GM23338 (cell line): ENCODE data around the gene B4GALNT4.

Experiments used
- CREB1 ChIP-seq: fragments of 250-450 bp; sonication (Bioruptor Pico); IDR thresholded peaks from 2 replicates; pipeline ENCODE4 v1.5.0; 2020; ENCODE audit warnings: low read depth, mild to moderate bottlenecking, moderate library complexity
- CTCF ChIP-seq, 2 experiments: fragments of 200-600 bp in 1 of 2; sonication (generic) in 1 of 2; conservative IDR thresholded peaks; 2 replicates each; pipeline versions ENCODE4 v1.5.1 to v1.6.1; 2016 to 2017; ENCODE audit warnings: antibody characterized with exemption in 2 of 2, low read depth in 2 of 2, mild to moderate bottlenecking in 2 of 2, moderate library complexity in 1 of 2
- EZH2 ChIP-seq: fragments of 200-600 bp; sonication (generic); IDR thresholded peaks from one replicate; pipeline ENCODE4 v1.8.0; 2017; ENCODE audit warnings: antibody characterized with exemption, mild to moderate bottlenecking, low read depth; ENCODE audit not compliant: unreplicated experiment
- EZH2phosphoT487 ChIP-seq: fragments of 200-600 bp; sonication (generic); IDR thresholded peaks from one replicate; pipeline ENCODE4 v1.8.1; 2018; ENCODE audit warnings: antibody characterized with exemption; ENCODE audit not compliant: unreplicated experiment
- JUNB ChIP-seq: IDR thresholded peaks from one replicate; pipeline ENCODE4 v1.6.1; 2016; ENCODE audit warnings: antibody characterized with exemption; ENCODE audit not compliant: unreplicated experiment
- POLR2AphosphoS5 ChIP-seq: IDR thresholded peaks from 2 replicates; pipeline ENCODE4 v1.6.1; 2016; ENCODE audit warnings: antibody characterized with exemption, low read depth
- REST ChIP-seq: IDR thresholded peaks from one replicate; pipeline ENCODE4 v1.6.1; 2018; ENCODE audit warnings: antibody characterized with exemption; ENCODE audit not compliant: unreplicated experiment
- ZNF114 ChIP-seq: fragments of 250-450 bp; sonication (Bioruptor Pico); IDR thresholded peaks from 2 replicates; pipeline ENCODE4 v1.5.0; 2020; ENCODE audit warnings: mild to moderate bottlenecking, moderate library complexity
- ZNF331 ChIP-seq: fragments of 250-450 bp; sonication (Bioruptor Pico); IDR thresholded peaks from 2 replicates; pipeline ENCODE4 v1.5.0; 2020; ENCODE audit warnings: low read depth, mild to moderate bottlenecking, moderate library complexity

- TF ChIP-seq REST (no peak), CTCF (conservative IDR thresholded peaks at IDR 0.05; ENCODE audit: low read depth in 2 of 2) (no peak; a peak in 1 of 4 replicates), EZH2 (no peak), CREB1 (CRISPR knock-in tag) (no peak), POLR2AphosphoS5 (no peak), EZH2phosphoT487 (no peak), ZNF331 (no peak), JUNB (no peak), ZNF114 (no peak)
Measured at GRCh38 chr11:396948-397548, 27.7 kb downstream of the B4GALNT4 start.
